Activated T-helper 17 cell treated with anti-CD3 and anti-CD28 coated beads, Interleukin-2, amount 50 U/mL, for 72 hours (primary cell): ENCODE measurements around the gene ZNF630. TPM values are rescaled to one million over a fixed set of nuclear protein-coding genes. Genes with fewer than 3 reads are reported as not detected.
A peak's percentile ranks its signal among the peaks of the same experiment; 100 is the strongest.
"Not testable (repeated sequence)": the region's sequence is repeated elsewhere in the genome, so short reads cannot be mapped to it uniquely, and the experiment has no call there.

Source experiments
- ATAC-seq: fragments of 150-1000 bp; cut with Tn5 transposase; replicated peaks from 2 replicates; pipeline ENCODE4 v1.10.0; 2021; ENCODE audit warnings: mild to moderate bottlenecking, moderate library complexity
- H3K27ac Mint-ChIP-seq: one replicate; pipeline ENCODE4 v1.8.0; 2022; ENCODE audit warnings: mixed read lengths
- H3K27me3 Mint-ChIP-seq: one replicate; pipeline ENCODE4 v1.8.0; 2022; ENCODE audit warnings: mixed read lengths
- H3K36me3 Mint-ChIP-seq: one replicate; pipeline ENCODE4 v1.8.0; 2022; ENCODE audit warnings: low read depth, mild to moderate bottlenecking, mixed read lengths
- H3K4me1 Mint-ChIP-seq: one replicate; pipeline ENCODE4 v1.8.0; 2022; ENCODE audit warnings: mixed read lengths
- H3K4me3 Mint-ChIP-seq: one replicate; pipeline ENCODE4 v1.8.0; 2022; ENCODE audit warnings: mild to moderate bottlenecking, mixed read lengths
- H3K9me3 Mint-ChIP-seq: one replicate; pipeline ENCODE4 v1.8.0; 2022; ENCODE audit warnings: mixed read lengths
- total RNA-seq, 2 donors: library from RNA; stranded (reverse); gene quantifications; one replicate each; pipeline ENCODE4 v1.2.3, GENCODE V29; 2022

Gene ZNF630
- total RNA-seq, 2 donors from 2014 or later, result 1.2 to 4.3 TPM

DNA sequence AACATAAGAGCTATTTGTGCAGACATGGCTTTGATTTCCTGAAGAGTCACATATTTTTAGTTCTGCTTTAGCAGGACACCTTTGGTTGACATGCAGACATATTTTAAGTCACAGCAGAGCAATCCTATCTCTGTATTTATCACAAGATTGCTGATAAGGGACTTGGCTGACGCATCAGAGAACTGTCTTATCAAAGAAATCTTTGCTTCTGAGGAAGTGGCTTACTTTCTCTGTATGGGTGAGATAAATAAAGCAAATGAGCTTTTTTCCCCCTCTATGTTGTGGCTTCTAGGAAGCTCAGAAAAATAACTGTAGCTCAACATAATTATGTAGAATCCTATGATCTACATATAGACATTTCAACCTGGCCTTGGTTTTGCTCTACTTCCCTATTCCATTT is 51.5 kb downstream of the ZNF630 start:
- not testable (repeated sequence) for H3K27ac Mint-ChIP-seq, H3K4me3 Mint-ChIP-seq, H3K27me3 Mint-ChIP-seq, H3K36me3 Mint-ChIP-seq, H3K4me1 Mint-ChIP-seq, H3K9me3 Mint-ChIP-seq
- ATAC-seq, result peak; percentile 50

DNA sequence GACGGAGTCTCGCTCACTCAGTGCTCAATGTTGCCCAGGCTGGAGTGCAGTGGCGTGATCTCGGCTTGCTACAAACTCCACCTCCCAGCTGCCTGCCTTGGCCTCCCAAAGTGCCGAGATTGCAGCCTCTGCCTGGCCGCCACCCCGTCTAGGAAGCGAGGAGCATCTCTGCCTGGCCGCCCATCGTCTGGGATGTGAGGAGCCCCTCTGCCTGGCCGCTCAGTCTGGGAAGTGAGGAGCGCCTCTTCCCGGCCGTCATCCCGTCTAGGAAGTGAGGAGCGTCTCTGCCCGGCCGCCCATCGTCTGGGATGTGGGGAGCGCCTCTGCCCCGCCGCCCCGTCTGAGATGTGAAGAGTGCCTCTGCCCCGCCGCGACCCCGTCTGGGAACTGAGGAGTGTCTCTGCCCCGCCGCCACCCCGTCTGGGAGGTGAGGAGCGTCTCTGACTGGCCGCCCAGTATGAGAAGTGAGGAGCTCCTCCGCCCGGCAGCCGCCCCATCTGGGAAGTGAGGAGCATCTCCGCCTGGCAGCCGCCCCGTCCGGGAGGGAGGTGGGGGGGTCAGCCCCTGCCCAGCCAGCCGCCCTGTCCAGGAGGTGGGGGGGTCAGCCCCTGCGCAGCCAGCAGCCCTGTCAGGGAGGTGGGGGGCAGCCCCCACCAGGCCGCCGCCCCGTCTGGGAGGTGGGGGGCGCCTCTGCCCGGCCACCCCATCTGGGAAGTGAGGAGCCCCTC is 54.7 kb downstream of the ZNF630 start:
- not testable (repeated sequence) for H3K36me3 Mint-ChIP-seq, H3K4me1 Mint-ChIP-seq, H3K27me3 Mint-ChIP-seq, H3K4me3 Mint-ChIP-seq, H3K27ac Mint-ChIP-seq, H3K9me3 Mint-ChIP-seq, ATAC-seq

DNA sequence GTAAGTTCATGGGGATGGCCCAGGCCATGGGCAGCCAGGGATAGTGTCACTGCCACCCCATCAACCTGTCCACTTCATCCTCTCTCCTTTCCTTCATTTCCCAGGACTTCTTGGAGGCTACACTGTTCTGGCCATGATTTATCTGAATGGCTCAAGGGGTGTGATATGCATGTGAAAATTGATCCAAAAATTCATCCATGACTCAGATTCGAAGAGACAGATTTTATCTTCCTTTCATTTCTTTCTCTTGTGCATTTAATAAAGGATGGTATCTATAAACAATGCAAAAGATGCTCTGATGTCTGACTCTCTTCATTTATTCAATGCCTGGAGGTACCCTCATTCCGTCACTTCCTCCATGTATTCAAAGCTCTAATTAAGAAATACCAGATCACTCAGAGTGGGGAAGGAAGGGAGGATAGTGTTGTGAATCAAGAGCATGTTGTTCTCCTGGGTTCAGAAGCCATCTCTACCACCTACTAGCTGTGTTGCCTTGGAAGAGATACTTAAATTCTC is 61.9 kb downstream of the ZNF630 start:
- H3K4me1 Mint-ChIP-seq, H3K4me3 Mint-ChIP-seq, H3K27me3 Mint-ChIP-seq, ATAC-seq, H3K9me3 Mint-ChIP-seq, H3K27ac Mint-ChIP-seq, H3K36me3 Mint-ChIP-seq: not testable (repeated sequence)

Other genes starting within 250 kb of the ZNF630 start
- gene ZNF81, start 234.7 kb downstream of the ZNF630 start, total RNA-seq, result 1 to 10 TPM; 6.4 to 7.8 TPM
- gene ZNF182, start 67.7 kb downstream of the ZNF630 start, total RNA-seq, result 10 to 100 TPM in 1 of 2 donors, 1 to 10 TPM in 1; 5.8 to 10.1 TPM
- gene SPACA5, start 64.7 kb downstream of the ZNF630 start, total RNA-seq, result not detected
- gene SPACA5B, start 59.0 kb upstream of the ZNF630 start, total RNA-seq, result not detected
- gene SSX5, start 125.2 kb upstream of the ZNF630 start, total RNA-seq, result not detected
- not detected for gene SSX1, start 183.8 kb upstream of the ZNF630 start, total RNA-seq